SK-N-SH treated with all-trans-retinoic acid at 6 μM for 48 hours (cell line): ENCODE measurements around the gene MYL4.

Experiments
- POU6F1 ChIP-seq: fragments of 250-450 bp; sonication (Bioruptor Pico); IDR thresholded peaks from 2 replicates; pipeline ENCODE4 v1.8.0; 2021; ENCODE audit warnings: low read depth, mild to moderate bottlenecking, moderate library complexity, borderline replicate concordance
- SNAI2 ChIP-seq: fragments of 250-450 bp; sonication (Bioruptor Pico); IDR thresholded peaks from 2 replicates; pipeline ENCODE4 v1.5.0; 2020; ENCODE audit warnings: mild to moderate bottlenecking, moderate library complexity

GRCh38 chr17:47179141-47179540 lies 30.0 kb upstream of the MYL4 start:
- TF ChIP-seq POU6F1 (CRISPR knock-in tag) = no peak
- no peak for TF ChIP-seq SNAI2 (CRISPR knock-in tag)
